C1 segment of cervical spinal cord (tissue), 14 donors: ENCODE data around the gene ANKRD33.
"Not testable (repeated sequence)": the region's sequence is repeated elsewhere in the genome, so short reads cannot be mapped to it uniquely, and the experiment has no call there.

Source experiments
- DNase-seq, 14 donors: peaks; one replicate each; lab custom pipeline; 2025; lab: John Stamatoyannopoulos, UW

The ANKRD33 gene

GRCh38 chr12:51879102-51879501 is 8.8 kb upstream of the ANKRD33 start:
- DNase-seq, result no peak

- no peak for DNase-seq
Measured at GRCh38 chr12:51883295-51883694, 4.6 kb upstream of the ANKRD33 start.

GRCh38 chr12:51883998-51884675 is 3.8 kb upstream of the ANKRD33 start:
- DNase-seq, result no peak

GRCh38 chr12:51884676-51885229 is 3.1 kb upstream of the ANKRD33 start:
- no peak for DNase-seq

- not testable (repeated sequence) for DNase-seq
Measured at GRCh38 chr12:51885294-51886020, 2.4 kb upstream of the ANKRD33 start.

GRCh38 chr12:51886021-51886710 is 1.7 kb upstream of the ANKRD33 start:
- DNase-seq, result peak in 8 of 14 donors; percentile 17 to 38 (median 36)

- DNase-seq, result no peak
Measured at GRCh38 chr12:51888316-51889215, 663 bp downstream of the ANKRD33 start.

GRCh38 chr12:51889216-51890132 is 1.6 kb downstream of the ANKRD33 start:
- DNase-seq, result no peak

- no peak for DNase-seq
Measured at GRCh38 chr12:51890133-51890464, 2.2 kb downstream of the ANKRD33 start.

GRCh38 chr12:51890511-51891171 is 2.7 kb downstream of the ANKRD33 start:
- DNase-seq, result no peak

GRCh38 chr12:51891843-51892242 is 3.9 kb downstream of the ANKRD33 start:
- DNase-seq, result no peak

GRCh38 chr12:51893786-51894185 is 5.9 kb downstream of the ANKRD33 start:
- DNase-seq, result no peak

GRCh38 chr12:51895378-51896135 is 7.7 kb downstream of the ANKRD33 start:
- no peak for DNase-seq

- no peak for DNase-seq
Measured at GRCh38 chr12:51896236-51896635, 8.3 kb downstream of the ANKRD33 start.

- no peak for DNase-seq
Measured at GRCh38 chr12:51897181-51897580, 9.3 kb downstream of the ANKRD33 start.

- DNase-seq, result no peak
Measured at GRCh38 chr12:51898506-51898905, 10.6 kb downstream of the ANKRD33 start.

- no peak for DNase-seq
Measured at GRCh38 chr12:51898937-51899336, 11.0 kb downstream of the ANKRD33 start.

- DNase-seq, result no peak
Measured at GRCh38 chr12:51900323-51900889, 12.5 kb downstream of the ANKRD33 start.
